H9 (cell line): ENCODE data around the gene ZNF175. TPM values are rescaled to one million over a fixed set of nuclear protein-coding genes. Genes with fewer than 3 reads are reported as not detected.

Experiments
- DNase-seq: peaks from one replicate; pipeline ENCODE4 v3.0.0-alpha.2; 2017
- H2AFZ ChIP-seq: one replicate; pipeline ENCODE4 v1.6.1; 2013; ENCODE audit warnings: mild to moderate bottlenecking, low read length, control low read depth, moderate library complexity
- H2AK5ac ChIP-seq: 2 replicates; pipeline ENCODE4 v1.6.1; 2013; ENCODE audit warnings: low read length, control low read depth, mixed read lengths; ENCODE audit not compliant: insufficient read length
- H2BK120ac ChIP-seq: one replicate; pipeline ENCODE4 v1.6.1; 2013; ENCODE audit warnings: low read depth, mild to moderate bottlenecking, low read length, control low read depth, inconsistent platforms; ENCODE audit not compliant: poor library complexity, severe bottlenecking
- H2BK12ac ChIP-seq: 2 replicates; pipeline ENCODE4 v1.6.1; 2013; ENCODE audit warnings: low read length, control low read depth, mixed read lengths, low read depth; ENCODE audit not compliant: insufficient read length
- H2BK15ac ChIP-seq: 2 replicates; pipeline ENCODE4 v1.6.1; 2013; ENCODE audit warnings: low read depth, low read length, control low read depth
- H2BK20ac ChIP-seq: one replicate; pipeline ENCODE4 v1.6.1; 2013; ENCODE audit warnings: low read depth, mild to moderate bottlenecking, low read length, control low read depth, inconsistent platforms; ENCODE audit not compliant: poor library complexity, severe bottlenecking
- H2BK5ac ChIP-seq: 2 replicates; pipeline ENCODE4 v1.6.1; 2013; ENCODE audit warnings: low read length, control low read depth, mixed read lengths; ENCODE audit not compliant: insufficient read length
- H3K14ac ChIP-seq: 2 replicates; pipeline ENCODE4 v1.6.1; 2013; ENCODE audit warnings: low read length, control low read depth; ENCODE audit not compliant: insufficient read depth
- H3K18ac ChIP-seq: 2 replicates; pipeline ENCODE4 v1.6.1; 2013; ENCODE audit warnings: low read depth, mild to moderate bottlenecking, mixed read lengths, low read length, control low read depth; ENCODE audit not compliant: insufficient read length
- H3K23ac ChIP-seq: 2 replicates; pipeline ENCODE4 v1.6.1; 2013; ENCODE audit warnings: low read length, control low read depth, mixed read lengths, low read depth; ENCODE audit not compliant: insufficient read length
- H3K23me2 ChIP-seq: 2 replicates; pipeline ENCODE4 v1.6.1; 2013; ENCODE audit warnings: low read depth, mild to moderate bottlenecking, mixed read lengths, low read length, control low read depth; ENCODE audit not compliant: insufficient read length, poor library complexity, severe bottlenecking
- H3K27ac ChIP-seq: 2 replicates; pipeline ENCODE4 v1.5.1; 2013; ENCODE audit warnings: low read length, control low read depth, mixed read lengths, low read depth; ENCODE audit not compliant: insufficient read length
- H3K27me3 ChIP-seq: 2 replicates; pipeline ENCODE4 v1.6.1; 2013; ENCODE audit warnings: low read length, control low read depth, inconsistent platforms; ENCODE audit not compliant: insufficient read depth
- H3K4ac ChIP-seq: 2 replicates; pipeline ENCODE4 v1.6.1; 2013; ENCODE audit warnings: low read depth, mild to moderate bottlenecking, control low read depth, inconsistent platforms, low read length, moderate library complexity
- H3K4me1 ChIP-seq: 2 replicates; pipeline ENCODE4 v1.6.1; 2013; ENCODE audit warnings: low read length, control low read depth, inconsistent platforms; ENCODE audit not compliant: insufficient read depth
- H3K4me2 ChIP-seq: 2 replicates; pipeline ENCODE4 v1.6.1; 2013; ENCODE audit warnings: low read length, control low read depth, mixed read lengths; ENCODE audit not compliant: insufficient read length, insufficient read depth
- H3K56ac ChIP-seq: 2 replicates; pipeline ENCODE4 v1.6.1; 2013; ENCODE audit warnings: low read depth, mild to moderate bottlenecking, mixed read lengths, low read length, control low read depth; ENCODE audit not compliant: insufficient read length
- H3K79me1 ChIP-seq: 2 replicates; pipeline ENCODE4 v1.6.1; 2013; ENCODE audit warnings: low read depth, mild to moderate bottlenecking, moderate library complexity, low read length, control low read depth, inconsistent platforms; ENCODE audit not compliant: insufficient read depth, poor library complexity, severe bottlenecking
- H3K79me2 ChIP-seq: 2 replicates; pipeline ENCODE4 v1.6.1; 2013; ENCODE audit warnings: low read length, control low read depth, inconsistent platforms; ENCODE audit not compliant: insufficient read depth
- H3K9ac ChIP-seq: 2 replicates; pipeline ENCODE4 v1.6.1; 2013; ENCODE audit warnings: low read length, control low read depth, mixed read lengths; ENCODE audit not compliant: insufficient read length; ENCODE audit errors: extremely low read depth
- H3K9me3 ChIP-seq: one replicate; pipeline ENCODE4 v1.6.1; 2013; ENCODE audit warnings: low read depth, low read length, inconsistent platforms; ENCODE audit not compliant: control insufficient read depth
- H3T11ph ChIP-seq: one replicate; pipeline ENCODE4 v1.6.1; 2013; ENCODE audit warnings: mild to moderate bottlenecking, low read length, control low read depth, inconsistent platforms
- H4K20me1 ChIP-seq: one replicate; pipeline ENCODE4 v1.6.1; 2013; ENCODE audit not compliant: control insufficient read depth, insufficient read length, insufficient read depth
- H4K5ac ChIP-seq: 2 replicates; pipeline ENCODE4 v1.6.1; 2013; ENCODE audit warnings: low read depth, mild to moderate bottlenecking, mixed read lengths, low read length, control low read depth; ENCODE audit not compliant: insufficient read length
- H4K8ac ChIP-seq: replicated peaks from 2 replicates; pipeline ENCODE4 v1.6.1; 2013; ENCODE audit warnings: low read length, control low read depth, mixed read lengths, low read depth; ENCODE audit not compliant: insufficient read length
- H4K91ac ChIP-seq: 2 replicates; pipeline ENCODE4 v1.6.1; 2013; ENCODE audit warnings: low read depth, mild to moderate bottlenecking, moderate library complexity, mixed read lengths, low read length, control low read depth; ENCODE audit not compliant: insufficient read length
- H3K27ac Mint-ChIP-seq, 3 experiments: 2 replicates in 2 of 3; 3 replicates in 1 of 3; pipeline ENCODE4 v1.8.0; 2020 to 2021; ENCODE audit warnings: mixed read lengths in 3 of 3, mild to moderate bottlenecking in 1 of 3, moderate library complexity in 1 of 3
- H3K27me3 Mint-ChIP-seq: 2 replicates; pipeline ENCODE4 v1.8.0; 2021; ENCODE audit warnings: low read depth, mild to moderate bottlenecking, moderate library complexity, mixed read lengths
- H3K36me3 Mint-ChIP-seq, 3 experiments: 2 replicates in 2 of 3; 3 replicates in 1 of 3; pipeline ENCODE4 v1.8.0; 2020 to 2021; ENCODE audit warnings: low read depth in 3 of 3, mixed read lengths in 3 of 3; ENCODE audit not compliant: insufficient read depth in 1 of 3
- H3K4me1 Mint-ChIP-seq, 2 experiments: 2 replicates each; pipeline ENCODE4 v1.8.0; 2020; ENCODE audit warnings: mixed read lengths in 2 of 2
- H3K4me3 Mint-ChIP-seq, 2 experiments: 2 replicates in 1 of 2; 3 replicates in 1 of 2; pipeline ENCODE4 v1.8.0; 2020 to 2021; ENCODE audit warnings: mild to moderate bottlenecking in 2 of 2, mixed read lengths in 2 of 2, moderate library complexity in 1 of 2
- H3K9me3 Mint-ChIP-seq, 2 experiments: 2 replicates in 1 of 2; 3 replicates in 1 of 2; pipeline ENCODE4 v1.8.0; 2020; ENCODE audit warnings: mild to moderate bottlenecking in 2 of 2, mixed read lengths in 2 of 2, moderate library complexity in 1 of 2
- WGBS: extraction: QIAGEN DNeasy Blood & Tissue Kit; methylation state at CpG from one replicate; pipeline ENCODE4 v1.1.7; 2013; ENCODE audit warnings: missing lambda C conversion rate, low lambda C conversion rate, mixed read lengths; ENCODE audit not compliant: insufficient read length; ENCODE audit errors: extremely low coverage; 5-methylcytosine and 5-hydroxymethylcytosine counted together
- total RNA-seq: library from RNA; stranded (reverse); gene quantifications from 2 replicates; pipeline ENCODE4 v1.2.1, GENCODE V29; 2021
- TF ChIP-seq, protein P1 (sequence below): fragments of 200-600 bp; sonication (generic); conservative IDR thresholded peaks from 3 replicates; pipeline ENCODE4 v1.8.0; 2021; ENCODE audit warnings: antibody characterized with exemption, mild to moderate bottlenecking

ZNF175 gene
- total RNA-seq, 1 experiment from 2014 or later: 10.7 TPM

GRCh38 chr19:51550848-51551672, 20.0 kb upstream of the ZNF175 start:
- Histone ChIP-seq H2BK20ac (no peak overlapping the region), H2AFZ (no peak overlapping the region), H3K27me3 (no peaks in the 10 kb centered on the region), H2BK5ac (no peak overlapping the region), H3K23me2 (no peaks in the 10 kb centered on the region), H2BK12ac (no peak overlapping the region), H3K18ac (no peak overlapping the region), H3K23ac (no peak overlapping the region), H3K27ac (no peak overlapping the region), H3K4me1 (no peaks in the 10 kb centered on the region; the same call in 1 of the 2 replicates), H3K4ac (no peak overlapping the region), H4K8ac (no peak overlapping the region), H3K4me2 (no peak overlapping the region), H3K79me1 (no peaks in the 10 kb centered on the region), H3T11ph (no peak overlapping the region), H4K20me1 (no peaks in the 10 kb centered on the region), H2BK15ac (no peak overlapping the region), H4K5ac (no peak overlapping the region), H4K91ac (no peak overlapping the region), H3K9ac (no peak overlapping the region), H3K56ac (no peak overlapping the region), H3K79me2 (no peaks in the 10 kb centered on the region), H2AK5ac (no peak overlapping the region), H2BK120ac (no peak overlapping the region), H3K14ac (no peak overlapping the region), H3K9me3 (no peaks in the 10 kb centered on the region)
- Mint-ChIP-seq H3K4me1 (peaks cover 0 to 6% of the 10 kb centered on the region in 2 experiments; a peak in 2 of 4 replicates), H3K9me3 (peaks cover 48 to 93% of the 10 kb centered on the region in 2 experiments), H3K36me3 (no peaks in the 10 kb centered on the region; a peak in 2 of 7 replicates), H3K4me3 (no peak overlapping the region; a peak in 1 of 5 replicates), H3K27me3 (peaks cover 66% of the 10 kb centered on the region), H3K27ac (no peak overlapping the region)
- TF ChIP-seq, protein P1, sequence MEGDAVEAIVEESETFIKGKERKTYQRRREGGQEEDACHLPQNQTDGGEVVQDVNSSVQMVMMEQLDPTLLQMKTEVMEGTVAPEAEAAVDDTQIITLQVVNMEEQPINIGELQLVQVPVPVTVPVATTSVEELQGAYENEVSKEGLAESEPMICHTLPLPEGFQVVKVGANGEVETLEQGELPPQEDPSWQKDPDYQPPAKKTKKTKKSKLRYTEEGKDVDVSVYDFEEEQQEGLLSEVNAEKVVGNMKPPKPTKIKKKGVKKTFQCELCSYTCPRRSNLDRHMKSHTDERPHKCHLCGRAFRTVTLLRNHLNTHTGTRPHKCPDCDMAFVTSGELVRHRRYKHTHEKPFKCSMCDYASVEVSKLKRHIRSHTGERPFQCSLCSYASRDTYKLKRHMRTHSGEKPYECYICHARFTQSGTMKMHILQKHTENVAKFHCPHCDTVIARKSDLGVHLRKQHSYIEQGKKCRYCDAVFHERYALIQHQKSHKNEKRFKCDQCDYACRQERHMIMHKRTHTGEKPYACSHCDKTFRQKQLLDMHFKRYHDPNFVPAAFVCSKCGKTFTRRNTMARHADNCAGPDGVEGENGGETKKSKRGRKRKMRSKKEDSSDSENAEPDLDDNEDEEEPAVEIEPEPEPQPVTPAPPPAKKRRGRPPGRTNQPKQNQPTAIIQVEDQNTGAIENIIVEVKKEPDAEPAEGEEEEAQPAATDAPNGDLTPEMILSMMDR: no peak
- DNase-seq: no peak
- no CpG with 5 or more reads among the region's 20 CpGs for WGBS
